H1 (cell line): ENCODE results near the gene ANKFY1.

Source experiments
- ATF2 ChIP-seq: IDR thresholded peaks from 2 replicates; pipeline ENCODE4 v1.6.1; 2012; ENCODE audit warnings: low read length, inconsistent platforms
- BACH1 ChIP-seq: IDR thresholded peaks from 2 replicates; pipeline ENCODE4 v1.6.1; 2012; ENCODE audit warnings: low read length, improper control_type of control experiment
- CTCF ChIP-seq, 3 experiments: IDR thresholded peaks; 1 replicate in 2 of 3; 2 replicates in 1 of 3; pipeline versions ENCODE4 v1.5.1 to v1.6.1; 2011; ENCODE audit warnings: low read length in 3 of 3, mild to moderate bottlenecking in 3 of 3, inconsistent platforms in 2 of 3, low read depth in 1 of 3, moderate library complexity in 1 of 3; ENCODE audit not compliant: insufficient read depth in 1 of 3; ENCODE audit errors: control extremely low read depth in 1 of 3
- EZH2 ChIP-seq: fragments of 200-600 bp; sonication (generic); IDR thresholded peaks from 2 replicates; pipeline ENCODE4 v1.7.1; 2012; ENCODE audit warnings: low read depth, mild to moderate bottlenecking, moderate library complexity, low read length, inconsistent platforms; ENCODE audit not compliant: severe bottlenecking
- GABPA ChIP-seq: IDR thresholded peaks from 2 replicates; pipeline ENCODE4 v1.6.1; 2011; ENCODE audit warnings: mild to moderate bottlenecking, low read length, moderate library complexity, borderline replicate concordance; ENCODE audit not compliant: insufficient read depth
- POLR2A ChIP-seq, 2 experiments: IDR thresholded peaks; 1 replicate in 1 of 2; 2 replicates in 1 of 2; pipeline ENCODE4 v1.6.1; 2011; ENCODE audit warnings: low read depth in 2 of 2, low read length in 2 of 2, mild to moderate bottlenecking in 2 of 2; ENCODE audit errors: control extremely low read depth in 1 of 2
- POLR2AphosphoS5 ChIP-seq: IDR thresholded peaks from 2 replicates; pipeline ENCODE4 v1.6.1; 2011; ENCODE audit warnings: low read depth, low read length
- RAD21 ChIP-seq, 2 experiments: IDR thresholded peaks in 1 of 2; conservative IDR thresholded peaks in 1 of 2; 2 replicates each; pipeline ENCODE4 v1.6.1; 2011; ENCODE audit warnings: low read depth in 2 of 2, low read length in 2 of 2, improper control_type of control experiment in 1 of 2, inconsistent platforms in 1 of 2, mild to moderate bottlenecking in 1 of 2, moderate library complexity in 1 of 2
- RFX5 ChIP-seq: IDR thresholded peaks from 2 replicates; pipeline ENCODE4 v1.6.1; 2011; ENCODE audit warnings: low read depth, low read length, improper control_type of control experiment, borderline replicate concordance
- TEAD4 ChIP-seq: IDR thresholded peaks from 2 replicates; pipeline ENCODE4 v1.6.1; 2012; ENCODE audit warnings: low read depth, low read length, inconsistent platforms, mixed read lengths

- TF ChIP-seq ATF2: no peak
- no peak for TF ChIP-seq POLR2AphosphoS5
- TF ChIP-seq CTCF (IDR thresholded peaks at IDR 0.05; ENCODE audit: control extremely low read depth in 1 of 3, insufficient read depth in 1 of 3, low read depth in 1 of 3, low read length in 3 of 3): no peak
- no peak for TF ChIP-seq BACH1
- no peak for TF ChIP-seq TEAD4
- no peak for TF ChIP-seq RFX5
- TF ChIP-seq EZH2: no peak
- no peak for TF ChIP-seq RAD21 (IDR thresholded peaks at IDR 0.05 in 1 of 2, conservative IDR thresholded peaks at IDR 0.05 in 1 of 2; ENCODE audit: low read depth in 2 of 2, low read length in 2 of 2)
- TF ChIP-seq POLR2A (IDR thresholded peaks at IDR 0.05; ENCODE audit: control extremely low read depth in 1 of 2, low read depth in 2 of 2, low read length in 2 of 2): no peak
- no peak for TF ChIP-seq GABPA
Observed at GRCh38 chr17:4208238-4208637, 55.5 kb downstream of the ANKFY1 start.
